GM18907 (cell line): ENCODE data around the gene SCIN.
"Not testable (repeated sequence)": the region's sequence is repeated elsewhere in the genome, so short reads cannot be mapped to it uniquely, and the experiment has no call there.

Experiments used
- ATAC-seq: cut with Tn5 transposase; IDR thresholded peaks from one replicate; pipeline ENCODE4 v1.9.1; 2021; ENCODE audit warnings: mild to moderate bottlenecking, moderate library complexity; ENCODE audit not compliant: unreplicated experiment

Gene SCIN

DNA sequence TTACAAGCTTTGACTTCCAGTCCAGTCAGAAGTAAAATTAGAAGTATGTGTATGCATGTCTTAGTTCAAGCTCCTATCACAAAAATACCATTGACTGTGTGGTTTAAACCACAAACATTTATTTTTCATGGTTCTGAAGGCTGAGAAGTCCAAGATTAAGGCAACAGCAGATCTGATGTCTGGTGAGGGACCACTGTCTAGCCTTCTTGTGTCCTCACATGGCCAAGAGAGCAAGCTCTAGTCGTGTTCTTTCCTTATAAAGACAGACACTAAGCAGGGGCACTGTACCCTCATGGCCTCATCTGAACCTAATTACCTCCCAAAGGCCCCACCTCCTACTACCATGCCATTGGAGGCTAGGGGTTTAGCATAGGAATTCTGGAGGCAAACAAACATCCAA lies 75.6 kb downstream of the SCIN start:
- no peak for ATAC-seq

DNA sequence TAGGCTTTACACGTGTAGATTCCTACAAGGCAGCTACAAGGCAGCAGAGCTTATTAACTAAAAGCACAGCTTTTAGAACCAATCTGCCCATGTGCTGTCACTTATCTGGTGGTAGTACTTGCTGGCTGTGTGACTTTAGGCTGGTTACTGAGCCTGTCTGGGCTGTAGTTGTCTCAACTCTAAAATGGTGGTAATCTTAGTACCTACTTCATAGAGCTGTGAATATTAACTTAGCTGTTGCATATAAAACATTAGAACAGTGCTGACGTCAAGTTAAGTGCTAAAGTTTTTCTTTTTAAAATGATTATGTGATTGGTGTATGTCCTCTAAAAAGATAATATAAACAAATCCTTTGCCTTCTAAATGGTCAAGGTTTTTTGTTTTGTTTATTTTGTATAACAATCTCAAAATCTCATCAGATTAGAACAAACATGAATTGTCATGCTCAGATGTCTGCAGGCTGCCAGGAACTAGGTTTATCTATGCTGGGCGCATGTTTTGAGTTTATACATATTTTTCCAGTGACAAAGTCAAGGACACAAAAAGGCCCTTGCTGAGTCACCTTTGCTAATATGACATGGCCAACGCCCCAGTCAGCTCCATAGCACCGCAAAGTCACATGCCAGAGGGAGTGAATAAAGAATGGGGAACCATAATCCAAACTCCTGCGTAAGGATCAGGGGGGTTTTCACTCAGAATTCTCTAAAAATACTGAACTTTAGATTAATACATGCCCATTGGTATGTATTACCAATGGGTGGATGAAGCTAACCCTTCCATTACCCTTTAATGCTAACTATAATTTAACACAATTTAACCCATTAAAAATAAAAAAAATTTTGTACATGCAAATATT lies 77.1 kb downstream of the SCIN start:
- ATAC-seq: no peak

DNA sequence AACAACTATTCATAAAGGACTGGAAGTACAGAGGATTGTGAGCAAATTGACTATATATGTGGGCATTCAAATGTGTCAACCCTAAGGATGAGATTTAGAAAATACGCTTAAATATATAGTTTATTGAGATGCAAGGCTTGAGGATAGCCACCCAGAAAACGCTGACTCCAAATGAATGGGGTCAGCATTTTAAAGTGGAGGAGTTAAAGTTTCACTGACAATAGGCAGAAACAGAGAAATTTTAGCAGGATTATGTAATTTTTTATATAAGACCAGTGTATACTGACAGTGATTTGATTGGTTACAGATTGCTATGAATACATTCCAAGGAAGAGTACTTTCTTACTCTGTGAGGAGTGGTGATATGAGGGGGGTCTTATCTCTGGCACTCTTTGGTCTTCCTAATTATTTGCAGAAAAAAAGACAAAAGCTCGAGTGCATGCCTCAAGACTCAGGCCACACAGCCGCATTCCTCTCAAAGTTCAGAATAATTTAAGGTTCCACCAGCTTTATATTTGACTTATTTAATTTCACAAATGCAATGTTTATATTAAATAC lies 78.3 kb downstream of the SCIN start:
- no peak for ATAC-seq

DNA sequence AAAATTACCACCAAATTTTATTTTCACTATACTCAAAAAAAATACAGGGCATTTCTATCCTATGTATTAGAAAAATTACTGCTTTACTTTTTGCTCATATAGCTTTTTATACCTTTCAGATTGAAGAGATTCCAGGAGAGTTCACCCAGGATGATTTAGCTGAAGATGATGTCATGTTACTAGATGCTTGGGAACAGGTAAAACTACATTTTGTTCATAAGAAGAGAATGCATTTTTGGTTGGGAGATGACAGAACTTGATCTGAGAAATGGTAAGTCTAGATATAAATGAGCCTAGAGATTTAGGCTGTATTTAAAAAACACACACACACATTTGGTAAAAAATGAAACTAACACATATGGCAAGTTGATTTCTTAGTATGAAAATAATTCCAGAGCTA lies 78.8 kb downstream of the SCIN start:
- ATAC-seq: no peak

DNA sequence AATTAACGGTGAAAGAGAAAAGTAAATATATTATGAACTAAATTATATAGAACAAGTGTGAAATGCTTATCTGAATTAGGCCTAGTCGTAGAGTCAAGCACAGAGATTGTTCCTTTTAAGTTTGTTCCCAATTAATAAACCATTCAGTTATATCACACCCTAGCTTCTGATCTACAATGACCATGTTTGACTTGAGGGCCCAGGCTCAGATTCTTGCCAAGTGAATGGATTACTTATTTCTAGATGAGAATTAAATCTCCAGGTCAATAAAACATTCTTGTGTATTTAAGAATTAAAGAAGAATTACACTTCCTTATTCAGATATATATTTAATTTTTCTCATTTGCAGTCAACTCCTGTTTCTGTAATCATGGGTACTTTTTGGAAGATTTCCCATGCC lies 79.6 kb downstream of the SCIN start:
- ATAC-seq: no peak

DNA sequence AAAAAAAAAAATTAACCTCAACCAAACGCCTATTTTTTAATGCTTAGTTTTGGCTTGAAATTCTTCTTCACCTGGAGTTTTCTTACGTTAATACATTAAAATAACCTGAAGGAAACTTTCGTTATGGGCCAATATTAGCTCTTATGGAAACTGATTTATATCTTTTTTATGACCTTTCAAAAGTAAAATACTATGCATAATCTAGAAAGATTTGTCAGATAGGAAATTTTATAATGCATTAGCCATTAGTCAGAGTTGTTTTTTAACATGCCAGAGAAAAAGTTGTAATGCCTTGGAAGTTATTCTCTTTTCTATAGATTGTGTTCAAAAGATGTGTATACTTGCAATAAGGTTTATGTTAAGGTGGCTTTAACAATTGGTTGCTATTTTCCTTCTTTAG lies 82.6 kb downstream of the SCIN start:
- ATAC-seq: no peak

DNA sequence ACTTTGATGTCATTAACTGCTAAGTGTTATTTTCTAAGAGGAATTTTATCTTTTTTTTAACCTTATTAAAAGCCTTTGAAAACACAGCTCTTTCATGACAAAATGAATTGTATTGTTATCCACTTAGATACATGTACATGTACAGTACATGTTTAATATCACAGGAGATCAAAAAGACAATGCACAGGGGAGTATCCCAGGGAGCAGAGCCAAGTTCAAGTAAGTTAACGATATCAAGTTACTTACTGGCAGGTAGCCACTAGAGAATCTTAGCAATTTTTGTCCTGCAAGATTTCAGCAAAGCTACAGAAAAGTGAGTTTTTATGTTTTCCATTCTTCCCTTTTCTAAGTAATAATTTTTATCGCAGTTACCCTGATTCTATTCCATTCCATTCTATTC lies 83.0 kb downstream of the SCIN start:
- no peak for ATAC-seq

DNA sequence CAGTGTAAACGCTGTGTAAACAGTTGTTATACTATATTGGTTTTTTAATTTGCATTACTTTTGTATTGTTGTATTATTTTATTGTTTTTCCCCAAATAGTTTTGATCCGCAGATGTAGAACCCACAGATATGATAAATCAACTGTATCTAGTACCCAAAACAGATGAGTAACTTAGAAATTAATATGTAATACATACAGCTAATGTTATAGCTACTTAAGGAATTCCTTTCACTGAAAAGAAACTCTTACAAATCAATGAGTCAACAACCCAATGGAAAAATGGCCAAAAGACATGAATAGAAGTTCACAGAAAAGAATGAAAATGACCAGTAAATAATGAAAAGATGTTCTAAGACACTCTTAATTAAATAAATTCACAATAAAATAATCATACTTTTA lies 84.6 kb downstream of the SCIN start:
- no peak for ATAC-seq

DNA sequence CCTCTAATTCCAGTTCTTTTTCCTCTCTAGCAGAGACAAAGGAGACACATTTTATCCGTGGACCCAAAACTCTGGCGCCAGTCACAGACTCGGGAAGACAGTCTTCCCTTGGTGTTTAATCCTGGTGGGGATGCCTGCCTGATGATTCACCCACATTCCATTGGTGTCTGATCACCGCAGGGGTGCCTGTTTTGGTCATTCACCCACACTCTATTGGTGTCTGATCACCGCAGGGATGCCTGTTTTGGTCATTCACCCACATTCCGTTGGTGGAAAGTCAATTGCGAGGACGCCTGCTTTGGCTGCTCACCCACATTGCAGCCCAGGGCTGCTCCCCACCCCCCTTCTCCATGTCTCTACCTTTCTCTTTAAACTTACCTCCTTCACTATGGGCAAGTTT lies 89.9 kb downstream of the SCIN start:
- ATAC-seq: not testable (repeated sequence)

DNA sequence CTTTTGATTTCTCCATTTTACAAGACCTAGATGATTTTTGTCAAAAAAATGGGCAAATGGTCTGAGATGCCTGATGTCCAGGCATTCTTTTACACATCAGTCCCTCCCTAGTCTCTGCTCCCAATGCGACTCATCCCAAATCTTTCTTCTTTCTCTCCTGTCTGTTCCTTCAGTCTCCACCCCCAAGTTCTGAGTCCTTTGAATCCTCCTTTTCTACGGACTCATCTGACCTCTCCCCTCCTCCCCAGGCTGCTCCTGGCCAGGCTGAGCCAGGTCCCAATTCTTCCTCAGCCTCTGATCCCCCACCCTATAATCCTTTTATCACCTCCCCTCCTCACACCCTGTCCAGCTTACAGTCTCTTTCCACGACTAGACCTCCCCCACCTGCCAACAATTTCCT lies 90.5 kb downstream of the SCIN start:
- ATAC-seq: not testable (repeated sequence)

DNA sequence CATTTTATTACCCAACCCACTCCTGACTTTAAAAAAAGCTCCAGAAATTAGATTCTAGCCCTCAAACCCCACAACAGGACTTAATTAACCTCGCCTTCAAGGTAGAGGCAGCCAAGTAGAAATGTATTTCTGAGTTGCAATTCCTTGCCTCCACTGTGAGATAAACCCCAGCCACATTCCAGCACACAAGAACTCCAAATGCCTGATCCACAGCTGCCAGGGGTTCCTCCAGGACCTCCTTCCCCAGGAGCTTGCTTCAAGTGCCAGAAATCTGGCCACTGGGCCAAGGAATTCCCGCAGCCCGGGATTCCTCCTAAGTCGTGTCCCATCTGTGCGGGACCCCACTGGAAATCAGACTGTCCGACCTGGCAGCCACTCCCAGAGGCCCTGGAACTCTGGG lies 91.1 kb downstream of the SCIN start:
- no peak for ATAC-seq

DNA sequence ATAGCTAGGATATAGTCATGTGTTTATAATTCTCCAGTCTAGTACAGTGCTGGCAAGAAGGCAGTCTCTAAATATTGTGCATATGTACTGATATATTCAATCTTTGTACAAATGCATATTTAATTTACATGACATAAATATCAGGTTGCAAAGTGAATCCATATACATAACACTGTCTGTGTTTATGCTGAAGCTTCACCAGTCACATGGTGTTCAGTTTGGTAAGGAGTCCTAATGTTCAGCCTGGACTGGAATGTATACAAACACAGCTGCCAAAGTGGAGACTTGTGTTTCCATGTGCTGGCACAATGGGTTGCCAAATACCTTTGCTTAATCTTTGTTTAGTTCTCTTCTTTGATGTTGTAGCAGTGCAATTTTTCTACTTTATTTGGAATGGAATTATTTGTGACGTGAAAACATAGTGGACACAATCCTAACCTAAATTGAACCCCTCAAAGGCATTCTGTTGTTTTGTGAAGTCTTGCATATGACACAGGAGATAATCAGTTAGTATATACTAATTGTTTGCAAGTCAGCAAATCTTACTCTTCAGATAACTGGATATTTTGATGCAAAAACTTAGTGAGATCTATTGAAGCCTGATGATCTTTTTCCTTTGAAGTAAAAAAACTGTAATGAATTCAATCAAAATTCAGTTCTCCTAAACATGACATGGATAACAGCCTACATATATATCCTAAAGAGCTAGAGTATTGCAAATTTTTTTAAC lies 99.6 kb downstream of the SCIN start:
- no peak for ATAC-seq

DNA sequence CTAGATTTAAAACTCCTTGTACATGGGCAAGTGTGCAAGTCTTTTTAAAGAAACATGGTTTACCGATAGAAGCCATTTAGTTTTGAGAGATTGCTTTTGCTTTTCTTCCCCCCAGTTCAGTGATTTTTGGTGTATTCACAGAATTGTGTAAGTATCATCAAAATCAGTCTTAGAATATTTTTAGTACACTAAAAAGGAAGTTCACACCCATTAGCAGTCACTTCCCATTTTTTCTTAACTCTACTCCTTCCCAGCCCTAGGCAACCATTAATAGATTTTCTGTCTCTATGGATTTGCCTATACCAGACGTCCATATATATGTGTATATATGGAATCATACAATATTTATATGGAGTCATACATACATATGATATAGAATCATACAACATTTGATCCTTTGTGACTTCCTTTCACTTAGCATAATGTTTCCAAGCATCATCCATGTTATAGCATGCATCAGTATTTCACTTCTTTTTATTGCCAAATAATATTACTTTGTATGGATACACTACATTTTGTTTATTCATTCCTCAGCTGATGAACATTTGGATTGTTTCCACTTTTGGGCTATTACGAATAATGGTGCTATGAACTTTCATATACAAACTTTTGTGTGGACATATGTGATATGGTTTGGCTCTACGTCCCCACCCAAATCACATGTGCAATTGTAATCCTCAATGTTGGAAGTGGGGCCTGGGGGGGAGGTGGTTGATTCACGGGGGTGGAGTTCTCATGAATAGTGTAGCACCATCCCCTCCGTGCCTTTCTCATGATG lies 100.4 kb downstream of the SCIN start:
- no peak for ATAC-seq

DNA sequence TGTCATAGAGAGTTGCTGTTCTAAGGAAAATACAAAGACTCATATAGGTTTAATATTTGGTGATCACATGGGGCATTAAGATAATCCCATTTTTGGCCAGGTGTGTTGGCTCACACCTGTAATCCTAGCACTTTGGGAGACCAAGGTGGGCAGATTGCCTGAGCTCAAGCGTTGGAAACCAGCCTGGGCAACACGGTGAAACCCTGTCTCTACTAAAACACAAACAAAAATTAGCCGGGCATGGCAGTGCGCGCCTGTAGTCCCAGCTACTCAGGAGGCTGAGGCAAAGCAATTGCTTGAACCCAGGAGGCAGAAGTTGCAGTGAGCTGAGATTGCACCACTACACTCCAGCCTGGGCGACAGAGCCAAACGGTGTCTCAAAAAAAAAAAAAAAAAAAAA lies 102.9 kb downstream of the SCIN start:
- ATAC-seq: not testable (repeated sequence)

DNA sequence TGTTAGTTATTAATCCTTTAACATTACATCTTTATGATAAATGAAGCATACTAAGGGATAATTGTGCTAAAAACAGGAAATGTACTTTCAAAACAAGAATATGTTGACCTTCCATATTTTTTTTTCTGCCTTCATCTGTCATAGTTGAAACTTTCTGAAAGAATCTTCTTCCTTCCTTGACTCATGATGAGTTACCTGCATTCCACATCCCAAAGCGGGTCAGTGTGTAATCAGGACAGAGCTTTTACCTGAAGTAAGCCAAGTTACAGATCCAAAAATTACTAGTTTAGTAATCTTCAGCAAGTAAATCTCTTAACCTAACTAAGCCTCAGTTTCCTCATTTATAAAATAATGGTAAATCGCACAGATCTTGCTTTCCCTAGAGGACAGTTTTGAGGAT lies 103.5 kb downstream of the SCIN start:
- no peak for ATAC-seq

DNA sequence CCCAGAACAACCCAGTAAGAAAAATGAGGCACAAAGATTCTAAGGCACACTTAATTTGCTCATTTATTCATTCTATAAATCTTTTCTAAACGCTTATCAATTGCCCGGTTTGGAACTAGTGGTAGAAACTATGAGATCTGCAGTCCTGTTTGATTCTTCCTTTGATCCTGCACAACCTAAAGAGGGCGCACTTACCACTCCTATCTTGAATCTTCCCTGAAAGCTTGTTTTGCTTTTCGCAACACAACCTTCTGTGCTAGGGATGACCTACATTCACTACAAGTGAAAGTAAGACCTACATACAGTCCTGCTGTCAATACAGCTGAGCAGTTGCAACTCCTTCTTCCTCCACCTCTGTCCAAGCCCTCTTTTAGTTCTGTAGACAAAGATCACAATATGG lies 104.3 kb downstream of the SCIN start:
- ATAC-seq: no peak

DNA sequence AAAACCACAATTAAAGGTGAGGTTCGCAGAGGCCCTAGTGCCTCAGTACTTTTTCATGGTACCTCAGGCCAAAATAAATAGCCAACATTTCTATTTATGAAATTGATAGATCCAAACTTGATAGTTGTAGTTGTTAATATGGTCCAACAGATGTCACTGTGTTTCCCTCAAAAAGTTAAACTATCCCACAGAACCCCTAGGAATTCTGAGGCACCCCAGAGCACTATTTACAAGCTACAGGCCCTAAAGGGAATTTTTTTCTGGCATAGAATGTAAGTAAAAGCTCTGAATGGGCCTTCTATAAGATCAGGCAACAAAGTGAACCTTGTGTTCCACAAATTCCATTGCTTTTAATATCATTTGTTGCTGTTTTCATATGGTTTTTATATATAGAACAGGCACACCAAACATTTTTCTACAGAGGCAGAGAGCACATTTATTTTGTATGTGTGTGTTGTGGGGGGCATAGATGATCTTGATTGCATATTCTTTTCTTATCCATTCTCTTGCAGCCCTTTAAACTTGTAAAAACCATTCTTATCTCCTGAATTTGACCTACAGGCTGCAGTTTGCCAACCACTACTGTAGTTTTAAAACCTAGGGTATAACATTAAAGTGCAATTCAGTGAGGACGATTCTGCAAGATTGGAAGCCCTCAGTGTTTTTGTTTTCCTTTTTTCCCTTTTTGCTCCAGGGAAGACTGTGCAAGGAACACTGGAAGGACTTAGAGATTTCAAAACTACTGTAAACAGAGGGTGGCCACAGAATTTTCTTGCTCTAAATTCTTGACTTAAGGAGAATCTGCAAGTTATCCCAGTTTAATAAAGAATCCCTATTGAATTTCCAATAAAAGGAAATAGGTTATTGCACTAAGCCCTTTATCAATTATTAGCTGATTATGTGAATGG lies 113.4 kb downstream of the SCIN start:
- ATAC-seq: no peak

DNA sequence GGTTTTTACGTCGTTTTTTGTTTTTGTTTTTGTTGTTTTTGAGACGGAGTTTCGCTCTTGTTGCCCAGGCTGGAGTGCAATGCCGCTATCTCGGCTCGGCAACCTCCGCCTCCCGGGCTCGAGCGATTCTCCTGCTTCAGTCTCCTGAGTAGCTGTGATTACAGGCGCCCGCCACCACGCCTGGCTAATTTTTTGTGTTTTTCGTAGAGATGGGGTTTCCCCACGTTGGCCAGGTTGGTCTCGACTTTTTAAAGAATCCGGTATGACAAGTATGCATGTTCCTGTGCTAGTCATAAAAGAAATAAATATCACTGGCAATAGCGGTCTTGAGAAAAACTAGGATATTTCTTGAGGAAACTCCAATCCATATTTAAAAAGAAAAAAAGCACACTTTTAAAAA lies 114.2 kb downstream of the SCIN start:
- no peak for ATAC-seq

DNA sequence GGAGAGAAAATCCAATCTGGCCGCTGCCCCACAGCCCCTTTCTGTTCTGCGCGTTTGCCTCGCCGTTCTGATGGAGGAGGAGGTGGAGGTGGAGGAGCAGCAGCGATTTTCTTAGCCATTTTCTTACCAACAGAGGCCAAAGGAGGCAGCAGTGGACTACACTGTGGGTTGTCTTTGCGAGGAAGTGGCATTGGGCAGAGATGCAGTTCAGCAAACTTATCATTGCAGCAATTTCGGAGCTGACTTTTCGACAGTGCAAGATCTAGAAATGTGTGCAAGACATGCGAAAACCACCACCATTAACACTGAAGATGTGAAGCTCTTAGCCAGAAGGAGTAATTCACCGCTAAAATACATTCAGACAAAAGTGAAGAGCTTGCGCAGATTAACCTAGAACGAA lies 115.0 kb downstream of the SCIN start:
- no peak for ATAC-seq

DNA sequence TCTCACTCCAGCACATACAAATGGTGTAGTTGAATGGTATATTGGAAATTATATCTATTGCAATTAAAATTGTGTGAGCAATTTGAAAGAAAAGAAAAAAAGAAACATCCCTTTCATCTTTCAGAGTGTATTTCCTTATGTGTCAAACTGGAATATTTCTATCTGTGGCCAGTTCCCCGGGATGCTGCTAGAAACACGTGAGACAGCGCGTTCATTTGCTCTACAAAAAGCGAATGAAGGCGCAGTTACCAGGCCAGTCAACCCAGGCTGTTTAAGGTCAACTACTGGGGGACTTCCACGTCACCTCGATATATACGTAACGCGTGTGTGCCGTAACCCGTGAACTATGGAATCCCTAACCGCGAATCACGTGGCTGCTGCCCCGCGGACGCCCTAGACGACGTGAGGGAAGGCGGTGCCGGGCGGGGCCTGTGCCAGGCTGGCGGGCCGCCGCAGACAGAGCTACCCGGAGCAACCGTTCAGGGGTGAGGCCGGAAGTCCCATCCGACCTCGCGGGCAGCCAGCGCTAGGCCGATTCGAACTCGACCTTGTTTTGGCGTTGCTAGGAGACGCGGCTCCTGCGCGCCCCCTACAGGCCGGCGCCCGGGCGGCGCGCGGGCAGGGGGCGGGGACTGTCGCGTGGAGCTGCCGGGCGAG lies 115.8 kb downstream of the SCIN start:
- ATAC-seq: peak; percentile 87
